Stimulated activated memory B cell treated with anti-CD40 and anti-IgM and Interleukin-4, amounts not matched to agents 10 μg/mL and 1 μg/mL and 100 μg/mL, for 72 hours (primary cell): Measurements from ENCODE around the gene MARK4.
"Not testable (repeated sequence)": the region's sequence is repeated elsewhere in the genome, so short reads cannot be mapped to it uniquely, and the experiment has no call there.

Experiments
- ATAC-seq: fragments of 150-1000 bp; cut with Tn5 transposase; 2 replicates; pipeline ENCODE4 v1.10.0; 2021
- H3K27ac Mint-ChIP-seq: one replicate; pipeline ENCODE4 v1.8.0; 2022; ENCODE audit warnings: mild to moderate bottlenecking, mixed read lengths
- H3K27me3 Mint-ChIP-seq: one replicate; pipeline ENCODE4 v1.8.0; 2022; ENCODE audit warnings: mixed read lengths
- H3K36me3 Mint-ChIP-seq: one replicate; pipeline ENCODE4 v1.8.0; 2022; ENCODE audit warnings: mixed read lengths
- H3K4me1 Mint-ChIP-seq: one replicate; pipeline ENCODE4 v1.8.0; 2022; ENCODE audit warnings: mixed read lengths
- H3K4me3 Mint-ChIP-seq: one replicate; pipeline ENCODE4 v1.8.0; 2022; ENCODE audit warnings: mild to moderate bottlenecking, moderate library complexity, mixed read lengths
- H3K9me3 Mint-ChIP-seq: one replicate; pipeline ENCODE4 v1.8.0; 2022; ENCODE audit warnings: mixed read lengths

MARK4 gene

GRCh38 chr19:45224645-45225044, 26.4 kb upstream of the MARK4 start:
- Mint-ChIP-seq H3K27me3 (peaks cover 84% of the 10 kb centered on the region), H3K4me1 (no peaks in the 10 kb centered on the region), H3K36me3 (no peaks in the 10 kb centered on the region), H3K27ac (no peak overlapping the region), H3K9me3 (no peaks in the 10 kb centered on the region), H3K4me3 (no peak overlapping the region)
- peak; percentile 43 for ATAC-seq

DNA sequence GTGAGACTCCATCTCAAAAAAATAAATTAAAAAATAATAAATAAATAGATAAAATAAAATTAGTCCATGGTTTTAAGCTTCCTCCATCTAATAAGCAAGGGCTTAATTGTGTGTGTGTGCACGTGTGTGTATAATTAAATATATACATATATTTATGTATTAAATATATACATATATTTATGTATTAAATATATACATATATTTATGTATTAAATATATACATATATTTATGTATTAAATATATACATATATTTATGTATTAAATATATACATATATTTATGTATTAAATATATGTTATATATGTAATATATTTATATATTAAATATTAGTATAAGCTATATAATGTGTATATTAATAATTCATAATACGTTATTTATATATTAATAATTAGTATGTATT, 22.0 kb upstream of the MARK4 start:
- H3K27ac Mint-ChIP-seq, H3K4me3 Mint-ChIP-seq, H3K4me1 Mint-ChIP-seq, H3K36me3 Mint-ChIP-seq, H3K9me3 Mint-ChIP-seq, ATAC-seq: not testable (repeated sequence)
- H3K27me3 Mint-ChIP-seq = peaks cover 76% of the 10 kb centered on the region

- H3K4me3 Mint-ChIP-seq = no peak overlapping the region
- H3K4me1 Mint-ChIP-seq = peaks cover 14% of the 10 kb centered on the region
- H3K9me3 Mint-ChIP-seq = no peaks in the 10 kb centered on the region
- H3K27ac Mint-ChIP-seq = no peak overlapping the region
- H3K27me3 Mint-ChIP-seq = peaks cover 73% of the 10 kb centered on the region
- no peaks in the 10 kb centered on the region for H3K36me3 Mint-ChIP-seq
- no peak for ATAC-seq
Observed at GRCh38 chr19:45231891-45232290, 19.2 kb upstream of the MARK4 start.

DNA sequence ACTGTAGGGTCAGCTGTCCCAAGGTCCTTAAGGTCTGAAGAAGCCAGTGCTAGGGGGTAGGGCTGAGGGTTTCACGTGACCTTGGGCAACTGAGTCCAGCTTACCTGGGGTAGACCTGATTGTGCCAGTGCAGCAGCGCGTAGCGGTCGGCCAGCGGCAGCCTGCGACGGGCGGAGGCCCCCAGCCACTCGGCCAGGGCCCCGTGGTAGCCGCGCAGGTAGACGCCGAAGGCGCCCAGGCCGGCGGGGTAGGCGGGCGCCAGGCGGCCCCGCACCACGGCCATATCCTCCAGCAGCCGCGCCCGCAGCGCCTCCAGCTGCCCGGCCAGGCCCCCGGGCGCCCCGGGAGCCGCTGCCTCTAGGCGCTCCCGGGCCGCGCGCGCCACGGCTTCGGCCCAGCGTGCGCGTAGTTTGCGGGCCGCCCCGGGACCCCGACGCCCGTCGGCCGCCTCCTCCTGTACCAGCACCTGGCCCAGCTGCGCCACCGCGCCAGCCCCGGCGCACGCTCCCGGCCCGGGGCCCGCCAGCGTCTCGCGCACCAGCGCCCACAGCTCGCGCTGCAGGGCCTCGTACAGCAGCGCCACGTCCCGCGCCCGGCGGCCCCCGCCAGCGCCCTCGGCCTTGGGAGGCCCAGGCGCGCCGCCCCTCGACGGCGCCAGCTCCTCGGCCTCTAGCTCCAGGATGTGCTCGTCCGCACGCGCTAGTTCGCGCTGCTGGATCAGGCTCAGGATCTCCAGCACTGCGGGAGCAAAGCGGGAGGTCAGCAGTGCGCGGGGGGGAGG, 16.8 kb upstream of the MARK4 start:
- no peak overlapping the region for H3K4me3 Mint-ChIP-seq
- H3K9me3 Mint-ChIP-seq = no peaks in the 10 kb centered on the region
- peaks cover 14% of the 10 kb centered on the region for H3K4me1 Mint-ChIP-seq
- H3K27ac Mint-ChIP-seq = no peak overlapping the region
- no peaks in the 10 kb centered on the region for H3K36me3 Mint-ChIP-seq
- H3K27me3 Mint-ChIP-seq = peaks cover 79% of the 10 kb centered on the region
- ATAC-seq = peak; percentile 50

DNA sequence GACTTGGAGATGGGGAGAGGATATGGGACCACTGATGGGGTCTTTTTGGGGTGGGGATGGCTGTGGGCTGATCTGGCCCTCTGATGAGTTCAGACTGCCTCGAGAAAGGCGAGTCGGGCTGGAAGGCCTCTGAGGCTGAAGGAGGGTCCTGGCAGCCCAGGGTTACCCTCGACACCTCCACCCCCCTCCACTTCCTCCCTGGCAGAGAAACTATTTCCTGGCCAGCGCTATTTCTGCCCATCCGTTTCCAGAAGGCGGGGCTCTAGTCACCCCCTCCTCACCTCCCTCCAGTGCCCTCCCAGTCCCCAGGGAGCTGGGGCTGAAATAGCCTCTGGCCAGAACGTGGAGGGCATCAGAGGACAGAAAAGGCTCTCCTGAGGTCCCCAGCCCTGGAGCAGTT, 15.6 kb upstream of the MARK4 start:
- Mint-ChIP-seq H3K36me3 (no peaks in the 10 kb centered on the region), H3K4me1 (peaks cover 14% of the 10 kb centered on the region), H3K27ac (no peak overlapping the region), H3K27me3 (peaks cover 79% of the 10 kb centered on the region), H3K9me3 (no peaks in the 10 kb centered on the region), H3K4me3 (no peak overlapping the region)
- ATAC-seq = peak; percentile 4

GRCh38 chr19:45238556-45238955, 12.5 kb upstream of the MARK4 start:
- Mint-ChIP-seq H3K27me3 (peaks cover 64% of the 10 kb centered on the region), H3K4me1 (peaks cover 14% of the 10 kb centered on the region), H3K4me3 (no peak overlapping the region), H3K36me3 (no peaks in the 10 kb centered on the region), H3K9me3 (no peaks in the 10 kb centered on the region), H3K27ac (no peak overlapping the region)
- no peak for ATAC-seq

DNA sequence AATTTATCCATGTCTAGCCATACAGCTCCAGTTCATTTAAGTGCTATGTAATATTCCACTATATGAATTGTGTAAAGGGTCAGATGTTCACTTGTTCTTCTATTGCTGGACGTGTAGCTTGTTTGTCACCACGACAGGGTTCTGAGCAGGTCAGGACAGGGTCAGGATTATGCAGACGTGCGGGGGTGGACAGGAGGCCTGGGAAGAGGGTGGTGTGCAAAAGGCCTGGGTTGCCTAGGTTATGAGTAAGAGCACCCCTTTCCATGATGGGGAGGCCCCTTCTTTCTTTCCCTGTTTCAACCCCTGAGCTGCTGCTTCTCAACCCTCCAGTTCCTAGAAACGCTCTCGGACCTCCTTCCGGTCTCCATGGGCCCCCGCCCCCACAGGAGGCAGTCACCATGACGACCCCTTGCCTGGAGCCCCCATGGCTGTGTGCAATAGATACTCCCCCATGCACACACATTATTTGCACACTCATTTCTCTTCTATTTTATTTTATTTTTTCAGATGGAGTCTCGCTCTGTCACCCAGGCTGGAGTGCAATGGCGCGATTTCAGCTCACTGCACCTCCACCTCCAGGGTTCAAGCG, 7.8 kb upstream of the MARK4 start:
- H3K27ac Mint-ChIP-seq = no peak overlapping the region
- peaks cover 49% of the 10 kb centered on the region for H3K27me3 Mint-ChIP-seq
- H3K4me3 Mint-ChIP-seq = no peak overlapping the region
- no peaks in the 10 kb centered on the region for H3K9me3 Mint-ChIP-seq
- ATAC-seq = no peak
- H3K4me1 Mint-ChIP-seq = no peaks in the 10 kb centered on the region
- H3K36me3 Mint-ChIP-seq = no peaks in the 10 kb centered on the region

DNA sequence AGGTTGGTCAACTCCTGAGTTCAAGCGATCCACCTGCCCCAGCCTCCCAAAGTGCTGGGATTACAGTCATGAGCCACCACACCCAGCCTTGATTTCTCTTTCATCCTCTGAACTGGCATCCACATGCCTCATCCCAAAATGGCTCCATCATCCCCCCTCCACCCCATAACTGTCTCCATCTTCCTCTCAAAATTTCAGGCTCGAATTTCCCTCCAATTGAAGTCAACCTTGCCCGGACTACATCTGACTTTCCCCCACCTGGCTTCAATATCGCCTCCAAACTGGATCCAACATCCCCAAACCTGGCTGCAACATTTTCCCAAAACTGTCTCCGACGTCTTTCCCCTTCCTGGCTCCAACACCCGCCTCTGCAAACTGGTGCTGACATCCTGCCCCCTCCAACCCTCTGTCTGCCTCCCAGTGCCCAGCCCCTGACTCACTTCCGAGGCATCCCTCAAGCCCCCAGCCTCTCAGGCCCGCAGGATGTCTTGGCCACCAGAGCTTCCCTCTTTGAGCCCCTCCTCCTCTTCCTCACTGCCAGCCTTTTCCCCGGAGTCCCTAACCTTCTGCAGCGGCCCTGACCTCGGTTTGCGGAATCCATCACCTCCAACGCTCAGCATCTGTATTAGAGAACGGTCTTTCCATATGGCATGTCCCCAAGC, 6.8 kb upstream of the MARK4 start:
- H3K4me1 Mint-ChIP-seq = peaks cover 6% of the 10 kb centered on the region
- ATAC-seq = no peak
- peaks cover 40% of the 10 kb centered on the region for H3K27me3 Mint-ChIP-seq
- no peak overlapping the region for H3K27ac Mint-ChIP-seq
- no peak overlapping the region for H3K4me3 Mint-ChIP-seq
- no peaks in the 10 kb centered on the region for H3K36me3 Mint-ChIP-seq
- H3K9me3 Mint-ChIP-seq = no peaks in the 10 kb centered on the region

DNA sequence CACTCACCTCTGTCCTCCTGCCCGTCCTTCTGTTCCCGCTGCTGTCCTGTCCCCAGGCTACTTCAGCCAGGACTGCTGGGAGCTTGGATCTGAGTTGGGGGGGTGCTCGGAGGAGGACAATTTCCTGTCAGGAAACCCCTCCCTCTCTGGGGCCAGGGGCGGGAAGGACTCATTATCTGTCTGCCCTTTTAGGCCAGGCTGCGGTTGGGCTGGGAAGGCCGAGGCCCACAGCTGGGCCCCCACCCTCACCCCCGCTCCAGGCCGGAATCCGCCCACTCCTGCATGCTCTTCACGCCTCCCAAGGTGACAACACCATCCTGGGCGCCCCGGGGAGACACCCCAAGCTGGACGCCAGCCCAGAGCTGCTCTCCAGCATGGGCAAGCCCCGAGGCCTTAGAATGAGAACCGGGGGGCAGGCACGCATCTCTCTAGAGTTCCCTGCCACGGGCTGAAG, 5.7 kb upstream of the MARK4 start, which contains the start of gene EXOC3L2:
EXOC3L2 (minus strand) TSS at position 74 of the 454 bp plus-strand sequence. CDS start 6,362 bp downstream, outside the sequence.
- Mint-ChIP-seq H3K9me3 (no peaks in the 10 kb centered on the region), H3K36me3 (no peaks in the 10 kb centered on the region), H3K27ac (no peak within 1 kb of the TSS), H3K27me3 (peaks cover 40% of the 10 kb centered on the region), H3K4me1 (peaks cover 6% of the 10 kb centered on the region), H3K4me3 (no peak within 1 kb of the TSS)
- no peak for ATAC-seq

DNA sequence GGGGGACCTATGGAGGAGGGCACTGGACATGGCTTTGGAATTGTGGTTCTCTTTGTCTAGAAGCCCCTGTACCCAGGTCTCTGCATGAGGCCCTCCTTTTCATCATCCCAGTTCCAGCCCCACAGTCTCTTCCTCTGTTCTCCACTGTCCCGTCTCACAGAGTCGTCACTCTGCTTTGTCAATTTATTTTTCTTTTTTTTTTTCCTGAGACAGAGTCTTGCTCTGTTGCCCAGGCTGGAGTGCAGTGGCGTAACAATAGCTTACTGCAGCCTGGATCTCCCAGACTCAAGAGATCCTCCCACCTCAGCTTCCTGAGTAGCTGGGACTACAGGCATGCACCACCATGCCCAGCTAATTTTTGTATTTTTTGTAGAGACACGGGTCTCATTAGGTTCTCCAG, 5.2 kb upstream of the MARK4 start:
- no peak overlapping the region for H3K27ac Mint-ChIP-seq

DNA sequence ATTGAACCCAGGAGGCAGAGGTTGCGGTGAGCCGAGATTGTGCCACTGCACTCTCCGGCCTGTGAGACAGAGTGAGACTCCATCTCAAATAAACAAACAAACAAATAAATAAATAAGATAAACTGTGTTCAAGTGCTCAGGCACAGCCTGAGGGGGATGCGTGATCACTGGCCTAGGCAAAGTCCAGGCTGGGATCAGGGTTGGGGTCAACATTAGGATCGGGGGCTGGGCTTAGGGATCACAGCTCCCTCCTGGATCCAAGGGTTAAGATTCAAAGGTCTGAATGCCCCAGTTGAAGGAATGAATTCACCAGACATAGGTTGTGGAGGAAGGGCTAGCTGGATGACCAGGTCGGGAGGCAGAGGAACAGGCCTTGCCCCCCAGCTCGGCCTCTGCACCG, 3.9 kb upstream of the MARK4 start:
- H3K4me3 Mint-ChIP-seq = no peak overlapping the region
- peaks cover 17% of the 10 kb centered on the region for H3K4me1 Mint-ChIP-seq
- no peaks in the 10 kb centered on the region for H3K36me3 Mint-ChIP-seq
- H3K27me3 Mint-ChIP-seq = peaks cover 28% of the 10 kb centered on the region
- H3K9me3 Mint-ChIP-seq = no peaks in the 10 kb centered on the region
- H3K27ac Mint-ChIP-seq = no peak overlapping the region
- no peak for ATAC-seq

More for the DNA sequence above, 5.2 kb upstream of the MARK4 start:
- no peak for ATAC-seq
- Mint-ChIP-seq H3K27me3 (peaks cover 40% of the 10 kb centered on the region), H3K36me3 (no peaks in the 10 kb centered on the region), H3K4me1 (peaks cover 11% of the 10 kb centered on the region), H3K9me3 (no peaks in the 10 kb centered on the region), H3K4me3 (no peak overlapping the region)

GRCh38 chr19:45249261-45250033, 1.6 kb upstream of the MARK4 start:
- no peak for ATAC-seq
- no peaks in the 10 kb centered on the region for H3K36me3 Mint-ChIP-seq
- H3K27ac Mint-ChIP-seq = no peak overlapping the region
- H3K27me3 Mint-ChIP-seq = peaks cover 18% of the 10 kb centered on the region
- peaks cover 40% of the 10 kb centered on the region for H3K4me1 Mint-ChIP-seq
- H3K4me3 Mint-ChIP-seq = peak overlapping the region; percentile 34
- H3K9me3 Mint-ChIP-seq = no peaks in the 10 kb centered on the region

DNA sequence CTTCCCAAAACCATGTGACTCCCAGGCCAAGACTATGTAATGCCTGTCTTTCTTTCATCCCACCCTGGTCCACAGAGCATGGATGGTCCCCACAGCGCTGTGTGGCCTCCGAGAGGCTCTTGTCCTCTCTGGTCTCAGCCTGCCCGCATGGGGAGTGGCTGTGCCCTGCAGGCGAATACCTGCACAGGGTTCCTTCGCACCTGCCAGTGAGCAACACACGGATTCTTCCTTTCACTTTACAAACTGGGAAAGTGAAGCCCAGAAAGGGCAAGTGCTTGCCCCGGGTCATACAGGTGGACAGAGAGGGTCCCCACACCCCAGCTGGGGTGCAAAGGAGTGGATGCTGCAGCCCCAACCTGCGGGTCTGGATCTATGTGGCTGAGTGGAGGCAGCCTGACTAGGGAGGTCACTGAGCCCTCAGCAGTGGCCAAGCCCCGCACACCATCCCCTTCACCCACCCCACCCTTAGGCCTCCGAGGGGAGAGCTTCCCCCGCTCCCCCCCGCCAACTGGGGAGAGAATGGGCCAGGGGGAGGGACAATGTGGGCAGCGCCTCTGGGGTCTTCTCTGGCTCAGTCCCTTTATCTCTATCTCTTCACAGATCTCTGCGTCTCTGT, 747 bp upstream of the MARK4 start:
- H3K27me3 Mint-ChIP-seq = peaks cover 9% of the 10 kb centered on the region
- H3K36me3 Mint-ChIP-seq = no peaks in the 10 kb centered on the region
- no peaks in the 10 kb centered on the region for H3K9me3 Mint-ChIP-seq
- peaks cover 48% of the 10 kb centered on the region for H3K4me1 Mint-ChIP-seq
- ATAC-seq = no peak
- peak overlapping the region; percentile 84 for H3K4me3 Mint-ChIP-seq
- H3K27ac Mint-ChIP-seq = peak overlapping the region; percentile 74

DNA sequence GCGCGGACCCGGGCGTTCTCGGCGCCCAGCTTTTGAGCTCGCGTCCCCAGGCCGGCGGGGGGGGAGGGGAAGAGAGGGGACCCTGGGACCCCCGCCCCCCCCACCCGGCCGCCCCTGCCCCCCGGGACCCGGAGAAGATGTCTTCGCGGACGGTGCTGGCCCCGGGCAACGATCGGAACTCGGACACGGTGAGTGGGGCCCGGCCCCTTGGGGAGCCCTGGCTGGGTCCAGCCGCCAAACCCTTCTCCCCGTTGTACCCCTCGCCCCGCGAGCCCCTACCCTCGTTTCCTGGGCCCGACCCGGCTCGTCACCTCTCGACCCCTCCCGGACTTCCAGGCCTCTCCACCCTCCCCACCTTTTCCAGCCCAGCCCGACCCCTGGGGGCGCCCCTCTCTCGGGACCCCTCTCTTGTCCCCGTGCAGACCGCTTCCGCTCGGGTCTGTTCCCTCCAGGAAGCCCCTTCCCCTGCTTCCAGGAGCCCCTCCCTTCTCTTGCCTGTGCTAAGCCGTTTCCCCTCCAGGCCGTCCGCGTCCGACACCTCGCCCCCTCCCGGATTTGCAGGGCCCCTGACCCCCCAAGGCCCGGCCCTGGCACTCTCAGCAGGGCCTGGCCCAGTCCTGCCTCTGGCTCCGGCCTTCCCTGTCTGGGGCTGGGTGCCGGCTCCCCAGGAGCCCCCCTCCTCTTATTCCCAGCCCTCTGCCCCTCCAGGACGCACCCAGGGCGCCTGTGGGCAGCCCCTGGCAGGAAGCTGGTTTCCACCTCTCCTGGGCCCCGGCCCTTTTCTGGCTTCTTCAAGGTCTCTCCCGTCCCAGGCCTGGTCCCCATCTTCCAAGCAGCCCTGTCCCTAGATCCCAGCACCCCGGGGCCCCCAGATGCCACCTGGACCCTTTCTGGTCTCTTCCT, 632 bp downstream of the MARK4 start:
- no peaks in the 10 kb centered on the region for H3K27me3 Mint-ChIP-seq
- no peaks in the 10 kb centered on the region for H3K9me3 Mint-ChIP-seq
- H3K27ac Mint-ChIP-seq = peak overlapping the region; percentile 80
- H3K36me3 Mint-ChIP-seq = no peaks in the 10 kb centered on the region
- H3K4me3 Mint-ChIP-seq = peak overlapping the region; percentile 85
- peaks cover 61% of the 10 kb centered on the region for H3K4me1 Mint-ChIP-seq
- peak; percentile 66 for ATAC-seq
